Trophoblast cell (in vitro differentiated cells and primary cell): ENCODE measurements around the gene RIC3.

Experiments used
- DNase-seq, 2 donors: peaks; one replicate each; pipeline ENCODE4 v3.0.0-alpha.2; 2016
- H2AFZ ChIP-seq: 2 replicates; pipeline ENCODE4 v1.6.1; 2013; ENCODE audit warnings: low read length, moderate library complexity, mild to moderate bottlenecking; ENCODE audit not compliant: insufficient read depth, poor library complexity
- H2AK5ac ChIP-seq: 2 replicates; pipeline ENCODE4 v1.6.1; 2013; ENCODE audit warnings: mild to moderate bottlenecking, low read length
- H2BK120ac ChIP-seq: 2 replicates; pipeline ENCODE4 v1.6.1; 2013; ENCODE audit warnings: low read length, mild to moderate bottlenecking, moderate library complexity; ENCODE audit not compliant: insufficient read depth, poor library complexity
- H2BK12ac ChIP-seq: 2 replicates; pipeline ENCODE4 v1.6.1; 2013; ENCODE audit warnings: mild to moderate bottlenecking, low read length, moderate library complexity
- H2BK5ac ChIP-seq: 2 replicates; pipeline ENCODE4 v1.6.1; 2013; ENCODE audit warnings: low read length, low read depth, moderate library complexity, mild to moderate bottlenecking; ENCODE audit not compliant: poor library complexity
- H3K14ac ChIP-seq: 2 replicates; pipeline ENCODE4 v1.6.1; 2013; ENCODE audit warnings: mild to moderate bottlenecking, low read length
- H3K18ac ChIP-seq: 2 replicates; pipeline ENCODE4 v1.6.1; 2013; ENCODE audit warnings: mild to moderate bottlenecking, low read length
- H3K23ac ChIP-seq: 2 replicates; pipeline ENCODE4 v1.6.1; 2013; ENCODE audit warnings: low read length
- H3K27ac ChIP-seq: 2 replicates; pipeline ENCODE4 v1.5.1; 2013; ENCODE audit warnings: low read depth, mild to moderate bottlenecking, inconsistent platforms, low read length, moderate library complexity
- H3K27me3 ChIP-seq: 2 replicates; pipeline ENCODE4 v1.6.1; 2013; ENCODE audit warnings: inconsistent platforms, mild to moderate bottlenecking, low read length, moderate library complexity; ENCODE audit not compliant: insufficient read depth
- H3K36me3 ChIP-seq, 2 experiments: 1 replicate in 1 of 2; 2 replicates in 1 of 2; pipeline ENCODE4 v1.6.1; 2013; ENCODE audit warnings: low read length in 2 of 2, mild to moderate bottlenecking in 2 of 2, moderate library complexity in 1 of 2; ENCODE audit not compliant: insufficient read depth in 2 of 2, control insufficient read depth in 1 of 2
- H3K4ac ChIP-seq: 2 replicates; pipeline ENCODE4 v1.6.1; 2013; ENCODE audit warnings: low read depth, mild to moderate bottlenecking, low read length, moderate library complexity
- H3K4me1 ChIP-seq, 2 experiments: 1 replicate in 1 of 2; 2 replicates in 1 of 2; pipeline ENCODE4 v1.6.1; 2013; ENCODE audit warnings: low read length in 2 of 2, mild to moderate bottlenecking in 2 of 2, moderate library complexity in 1 of 2; ENCODE audit not compliant: insufficient read depth in 2 of 2, control insufficient read depth in 1 of 2
- H3K4me2 ChIP-seq: 2 replicates; pipeline ENCODE4 v1.6.1; 2013; ENCODE audit warnings: inconsistent platforms, mild to moderate bottlenecking, low read length, moderate library complexity
- H3K4me3 ChIP-seq: 2 replicates; pipeline ENCODE4 v1.5.1; 2013; ENCODE audit warnings: mild to moderate bottlenecking, low read depth, low read length, inconsistent platforms
- H3K79me1 ChIP-seq: one replicate; pipeline ENCODE4 v1.6.1; 2013; ENCODE audit warnings: low read length
- H3K79me2 ChIP-seq: 2 replicates; pipeline ENCODE4 v1.6.1; 2013; ENCODE audit warnings: low read length, mild to moderate bottlenecking; ENCODE audit not compliant: control insufficient read depth, insufficient read depth, poor library complexity
- H3K9ac ChIP-seq: 2 replicates; pipeline ENCODE4 v1.6.1; 2013; ENCODE audit warnings: mild to moderate bottlenecking, low read length
- H3K9me3 ChIP-seq: 2 replicates; pipeline ENCODE4 v1.6.1; 2013; ENCODE audit warnings: low read depth, mild to moderate bottlenecking, control low read depth, inconsistent platforms, low read length; ENCODE audit not compliant: insufficient read depth
- H4K12ac ChIP-seq: 2 replicates; pipeline ENCODE4 v1.6.1; 2013; ENCODE audit warnings: low read depth, mild to moderate bottlenecking, low read length, moderate library complexity
- H4K8ac ChIP-seq: 2 replicates; pipeline ENCODE4 v1.6.1; 2013; ENCODE audit warnings: low read depth, mild to moderate bottlenecking, low read length, moderate library complexity
- H4K91ac ChIP-seq: one replicate; pipeline ENCODE4 v1.6.1; 2013; ENCODE audit warnings: low read depth, mild to moderate bottlenecking, low read length, moderate library complexity
- WGBS: extraction: QIAGEN DNeasy Blood & Tissue Kit; methylation state at CpG from one replicate; pipeline ENCODE4 v1.1.7; 2013; ENCODE audit warnings: missing lambda C conversion rate; ENCODE audit not compliant: insufficient read length, insufficient coverage; ENCODE audit errors: extremely low coverage; 5-methylcytosine and 5-hydroxymethylcytosine counted together

The RIC3 gene

DNA sequence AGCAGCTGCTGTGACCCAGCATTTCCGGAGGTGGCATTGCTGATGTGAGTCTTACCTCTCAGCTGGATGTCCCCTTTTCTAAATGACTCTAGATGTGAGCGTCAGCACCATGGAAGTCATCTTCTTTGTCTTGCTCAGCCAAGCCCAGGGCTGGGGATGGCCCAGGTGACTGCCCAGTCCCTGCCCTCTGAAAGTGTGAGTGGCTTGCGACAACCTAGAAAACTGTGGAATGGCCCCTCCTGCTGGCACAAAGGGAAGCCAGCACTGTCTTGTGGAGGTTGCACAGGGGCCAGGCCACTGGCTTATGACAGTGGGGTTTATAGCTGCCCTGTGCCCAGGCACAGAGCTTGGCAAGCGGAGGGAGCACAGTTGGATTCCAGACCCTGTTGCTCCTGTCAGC, 81.6 kb downstream of the RIC3 start:
- Histone ChIP-seq H3K14ac (no peak overlapping the region), H4K12ac (no peak overlapping the region), H3K23ac (no peak overlapping the region), H3K79me2 (no peaks in the 10 kb centered on the region), H3K18ac (no peak overlapping the region), H4K91ac (no peak overlapping the region), H2BK5ac (no peak overlapping the region), H3K4ac (no peak overlapping the region), H3K9ac (no peak overlapping the region), H3K79me1 (peaks cover 2% of the 10 kb centered on the region), H2BK120ac (no peak overlapping the region), H2AK5ac (no peak overlapping the region), H3K27me3 (no peaks in the 10 kb centered on the region), H3K9me3 (no peaks in the 10 kb centered on the region), H3K4me1 (peaks cover 9 to 14% of the 10 kb centered on the region in 2 experiments), H2BK12ac (no peak overlapping the region), H4K8ac (no peak overlapping the region), H3K4me2 (no peak overlapping the region), H3K36me3 (no peaks in the 10 kb centered on the region), H3K27ac (no peak overlapping the region), H3K4me3 (no peak overlapping the region), H2AFZ (no peak overlapping the region)
- WGBS: no CpG with 5 or more reads among the region's 4 CpGs
- DNase-seq: peak in 1 of 2 donors; percentile 10

- Histone ChIP-seq H2AFZ (no peak overlapping the region), H4K8ac (no peak overlapping the region), H2BK12ac (no peak overlapping the region), H3K4me1 (peaks cover 14 to 20% of the 10 kb centered on the region in 2 experiments), H3K27me3 (no peaks in the 10 kb centered on the region), H4K12ac (no peak overlapping the region), H3K79me2 (no peaks in the 10 kb centered on the region), H3K18ac (no peak overlapping the region), H4K91ac (no peak overlapping the region), H2BK120ac (no peak overlapping the region), H3K9ac (no peak overlapping the region), H3K4me2 (no peak overlapping the region), H3K9me3 (no peaks in the 10 kb centered on the region), H3K14ac (no peak overlapping the region), H2AK5ac (no peak overlapping the region), H2BK5ac (no peak overlapping the region), H3K27ac (no peak overlapping the region), H3K23ac (no peak overlapping the region), H3K36me3 (no peaks in the 10 kb centered on the region), H3K4me3 (no peak overlapping the region), H3K79me1 (peaks cover 4% of the 10 kb centered on the region), H3K4ac (no peak overlapping the region)
- no CpG with 5 or more reads among the region's 7 CpGs for WGBS
- DNase-seq: no peak
Observed at GRCh38 chr11:8086571-8086970, 82.3 kb downstream of the RIC3 start.

- Histone ChIP-seq H4K12ac (no peak overlapping the region), H3K4me2 (no peak overlapping the region)
Observed at GRCh38 chr11:8086001-8086479, 82.8 kb downstream of the RIC3 start.

DNA sequence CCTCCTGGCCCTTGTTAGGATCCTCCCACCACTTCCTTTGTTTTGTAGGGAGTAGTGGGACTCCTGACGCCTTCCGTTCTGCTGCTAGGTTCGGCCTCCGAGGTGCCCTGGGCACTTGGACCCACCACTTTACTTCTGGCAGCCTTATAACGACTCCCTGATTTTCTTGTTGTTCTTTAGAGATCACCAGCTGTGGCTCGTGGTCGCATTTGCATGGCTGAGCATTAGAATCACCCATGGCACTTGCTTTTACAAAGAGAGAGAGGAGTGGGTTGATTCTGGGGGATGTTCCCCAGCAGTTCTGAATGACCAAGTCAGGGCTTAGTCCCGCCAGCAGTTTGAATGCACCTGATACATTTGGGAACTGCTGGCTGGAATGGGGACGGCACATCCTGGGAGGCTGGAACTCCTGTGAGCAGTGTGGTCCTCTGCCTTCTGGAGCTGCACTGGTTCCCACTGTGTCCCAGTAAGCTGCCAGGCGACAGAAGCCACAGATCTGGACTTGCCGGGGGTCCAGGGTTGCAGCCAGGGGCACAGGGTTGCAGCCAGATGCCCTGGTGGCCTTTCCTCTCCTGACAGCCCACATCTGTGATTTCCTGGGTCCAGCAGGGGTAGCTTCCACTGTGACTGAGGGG, 83.7 kb downstream of the RIC3 start:
- Histone ChIP-seq H4K8ac (no peak overlapping the region), H3K27me3 (no peaks in the 10 kb centered on the region), H3K36me3 (no peaks in the 10 kb centered on the region), H3K14ac (no peak overlapping the region), H2BK5ac (no peak overlapping the region), H2AK5ac (no peak overlapping the region), H2BK12ac (no peak overlapping the region), H2AFZ (no peak overlapping the region), H3K27ac (no peak overlapping the region), H3K79me1 (peaks cover 6% of the 10 kb centered on the region), H3K79me2 (peaks cover 1% of the 10 kb centered on the region), H3K4me1 (peaks cover 20 to 25% of the 10 kb centered on the region in 2 experiments), H3K4me3 (no peak overlapping the region), H3K18ac (no peak overlapping the region), H2BK120ac (no peak overlapping the region), H3K4me2 (no peak overlapping the region), H4K91ac (no peak overlapping the region), H4K12ac (no peak overlapping the region), H3K9ac (no peak overlapping the region), H3K23ac (no peak overlapping the region), H3K9me3 (no peaks in the 10 kb centered on the region), H3K4ac (no peak overlapping the region)
- whole genome bisulfite sequencing: no CpG with 5 or more reads among the region's 11 CpGs
- no peak for DNase-seq

More at GRCh38 chr11:8086001-8086479, 82.8 kb downstream of the RIC3 start:
- peaks cover 17 to 22% of the 10 kb centered on the region in 2 experiments for H3K4me1 ChIP-seq
- H3K79me1 ChIP-seq: peaks cover 6% of the 10 kb centered on the region
- H3K27ac ChIP-seq: no peak overlapping the region
- H2BK5ac ChIP-seq: no peak overlapping the region
- DNase-seq: no peak
- H3K79me2 ChIP-seq: peaks cover 1% of the 10 kb centered on the region
- H2AK5ac ChIP-seq: no peak overlapping the region
- H3K14ac ChIP-seq: no peak overlapping the region
- no CpG with 5 or more reads among the region's 8 CpGs for WGBS
- no peaks in the 10 kb centered on the region for H3K9me3 ChIP-seq
- H3K27me3 ChIP-seq: no peaks in the 10 kb centered on the region
- no peak overlapping the region for H2BK120ac ChIP-seq
- H2AFZ ChIP-seq: no peak overlapping the region
- H4K91ac ChIP-seq: no peak overlapping the region
- H3K23ac ChIP-seq: no peak overlapping the region
- H3K9ac ChIP-seq: no peak overlapping the region
- no peak overlapping the region for H4K8ac ChIP-seq
- H3K36me3 ChIP-seq: no peaks in the 10 kb centered on the region
- H3K4ac ChIP-seq: no peak overlapping the region
- H3K4me3 ChIP-seq: no peak overlapping the region
- no peak overlapping the region for H3K18ac ChIP-seq
- H2BK12ac ChIP-seq: no peak overlapping the region
